GM12878 (cell line): ENCODE data around the gene LIF. TPM values are rescaled to one million over a fixed set of nuclear protein-coding genes. Genes with fewer than 3 reads are reported as not detected.

ENCODE experiments used
- ATAC-seq: fragments of 200-7000 bp; cut with Tn5 transposase; 3 replicates; pipeline ENCODE4 v1.9.1; 2020; ENCODE audit warnings: mild to moderate bottlenecking, moderate library complexity
- BruUV-seq: library from RNA; stranded (reverse); fragments of 400-500 nt; replicated peaks from 2 replicates; lab custom pipeline; 2021; lab: Mats Ljungman, UMichigan
- CTCF ChIA-PET: fragments of 300-600 bp; sonication (Branson Sonifier 250); formaldehyde crosslinking; extraction: SDS; loops from one replicate; lab custom pipeline; 2021; ENCODE audit warnings: inconsistent platforms; lab: Yijun Ruan, JAX
- POLR2A ChIA-PET: fragments of 350-600 bp; formaldehyde crosslinking; extraction: SDS; loops from one replicate; lab custom pipeline; 2021; ENCODE audit warnings: inconsistent platforms; lab: Charles Lee
- RAD21 ChIA-PET: fragments of 300-600 bp; sonication (Branson Sonifier 250); formaldehyde crosslinking; loops from one replicate; lab custom pipeline; 2023; ENCODE audit warnings: antibody characterized with exemption; ENCODE audit not compliant: unreplicated experiment; lab: Charles Lee
- SMC1A ChIA-PET: fragments of 300-600 bp; sonication (Branson Sonifier 250); formaldehyde crosslinking; loops from one replicate; lab custom pipeline; 2023; ENCODE audit not compliant: unreplicated experiment, uncharacterized antibody; lab: Charles Lee
- DNase-seq: peaks from one replicate; pipeline ENCODE4 v3.0.0-alpha.2; 2011; ENCODE audit warnings: low read depth, low spot score
- FAIRE-seq: peaks from 3 replicates; lab custom pipeline; 2011; peaks lifted over from hg19 to GRCh38; lab: Jason Lieb, UNC
- H2AFZ ChIP-seq: 2 replicates; pipeline ENCODE4 v1.6.0; 2011; ENCODE audit warnings: low read depth, low read length, control low read depth; ENCODE audit not compliant: control insufficient read depth
- H3K27ac ChIP-seq: 2 replicates; pipeline ENCODE4 v1.5.1; 2011; ENCODE audit warnings: control low read depth; ENCODE audit not compliant: control insufficient read depth, insufficient read depth
- H3K27me3 ChIP-seq, 2 experiments: replicated peaks in 1 of 2; 2 replicates each; pipeline versions ENCODE4 v1.6.0 to v1.6.1; 2011; ENCODE audit warnings: low read length in 1 of 2; ENCODE audit not compliant: control insufficient read depth in 2 of 2, insufficient read depth in 2 of 2
- H3K36me3 ChIP-seq, 2 experiments: 2 replicates each; pipeline ENCODE4 v1.5.1; 2011; ENCODE audit warnings: low read length in 1 of 2; ENCODE audit not compliant: control insufficient read depth in 2 of 2, insufficient read depth in 2 of 2
- H3K4me1 ChIP-seq: 2 replicates; pipeline ENCODE4 v1.6.1; 2011; ENCODE audit warnings: mild to moderate bottlenecking, low read length, moderate library complexity, mixed read lengths; ENCODE audit not compliant: control insufficient read depth, insufficient read depth
- H3K4me2 ChIP-seq: 2 replicates; pipeline ENCODE4 v1.6.0; 2011; ENCODE audit warnings: control low read depth; ENCODE audit not compliant: control insufficient read depth, insufficient read depth
- H3K4me3 ChIP-seq: fragments of 200-600 bp; sonication (generic); 2 replicates; pipeline ENCODE4 v1.5.1; 2016
- H3K79me2 ChIP-seq: 2 replicates; pipeline ENCODE4 v1.6.0; 2011; ENCODE audit warnings: low read length; ENCODE audit not compliant: control insufficient read depth, insufficient read depth
- H3K9ac ChIP-seq: 2 replicates; pipeline ENCODE4 v1.8.0; 2011; ENCODE audit warnings: low read length, control low read depth, mixed read lengths; ENCODE audit not compliant: control insufficient read depth, insufficient read depth
- H3K9me3 ChIP-seq: replicated peaks from 3 replicates; pipeline ENCODE4 v1.5.1; 2011; ENCODE audit warnings: mild to moderate bottlenecking, low read length; ENCODE audit not compliant: control insufficient read depth, insufficient read depth
- H4K20me1 ChIP-seq: 2 replicates; pipeline ENCODE4 v1.6.0; 2011; ENCODE audit not compliant: control insufficient read depth, insufficient read depth
- BCL11A ChIP-seq: IDR thresholded peaks from 2 replicates; pipeline ENCODE4 v1.6.1; 2011; ENCODE audit warnings: low read depth, low read length
- CEBPB ChIP-seq, 2 experiments: fragments of 150-350 bp in 1 of 2; IDR thresholded peaks; 2 replicates each; pipeline ENCODE4 v1.6.1; 2012 to 2014; ENCODE audit warnings: low read depth in 2 of 2, low read length in 2 of 2, borderline replicate concordance in 1 of 2, inconsistent platforms in 1 of 2
- DPF2 ChIP-seq: fragments of 450-650 bp; IDR thresholded peaks from 2 replicates; pipeline ENCODE4 v1.6.1; 2017; ENCODE audit warnings: mild to moderate bottlenecking
- EED ChIP-seq: sonication (generic); IDR thresholded peaks from 2 replicates; pipeline ENCODE4 v1.6.1; 2016; ENCODE audit warnings: antibody characterized with exemption, low read depth
- HDAC2 ChIP-seq: fragments of 200-600 bp; sonication (generic); IDR thresholded peaks from 2 replicates; pipeline ENCODE4 v1.6.1; 2017
- HSF1 ChIP-seq: fragments of 150-350 bp; IDR thresholded peaks from 2 replicates; pipeline ENCODE4 v1.6.1; 2014; ENCODE audit warnings: mild to moderate bottlenecking, low read depth, low read length
- KDM1A ChIP-seq: fragments of 200-600 bp; sonication (generic); IDR thresholded peaks from 2 replicates; pipeline ENCODE4 v1.6.1; 2016; ENCODE audit warnings: borderline replicate concordance
- MTA2 ChIP-seq: fragments of 450-650 bp; IDR thresholded peaks from 2 replicates; pipeline ENCODE4 v1.6.1; 2016; ENCODE audit warnings: low read depth, mild to moderate bottlenecking, moderate library complexity
- NFYB ChIP-seq: IDR thresholded peaks from 2 replicates; pipeline ENCODE4 v1.6.1; 2011; ENCODE audit warnings: low read depth, mild to moderate bottlenecking, low read length, improper control_type of control experiment, moderate library complexity; ENCODE audit not compliant: insufficient read depth
- NR2C1 ChIP-seq: fragments of 450-650 bp; IDR thresholded peaks from 2 replicates; pipeline ENCODE4 v1.6.1; 2017; ENCODE audit warnings: antibody characterized with exemption, mild to moderate bottlenecking, moderate library complexity
- POU2F2 ChIP-seq: IDR thresholded peaks from 3 replicates; pipeline ENCODE4 v1.6.1; 2011; ENCODE audit warnings: low read depth, mild to moderate bottlenecking, low read length, borderline replicate concordance
- SMAD1 ChIP-seq: fragments of 450-650 bp; IDR thresholded peaks from 2 replicates; pipeline ENCODE4 v1.6.1; 2018; ENCODE audit warnings: mild to moderate bottlenecking, low read depth; ENCODE audit not compliant: partially characterized antibody
- SMAD5 ChIP-seq: IDR thresholded peaks from 2 replicates; pipeline ENCODE4 v1.6.1; 2016; ENCODE audit warnings: antibody characterized with exemption, low read depth
- TAF1 ChIP-seq: IDR thresholded peaks from 2 replicates; pipeline ENCODE4 v1.6.1; 2011; ENCODE audit warnings: mild to moderate bottlenecking, low read depth, low read length, borderline replicate concordance
- TBL1XR1 ChIP-seq: IDR thresholded peaks from 2 replicates; pipeline ENCODE4 v1.6.1; 2012; ENCODE audit warnings: low read depth, low read length, improper control_type of control experiment
- YY1 ChIP-seq: IDR thresholded peaks from 2 replicates; pipeline ENCODE4 v1.6.1; 2011; ENCODE audit warnings: low read depth, mild to moderate bottlenecking, low read length
- ZNF24 ChIP-seq: fragments of 450-650 bp; IDR thresholded peaks from 2 replicates; pipeline ENCODE4 v1.6.1; 2017; ENCODE audit warnings: antibody characterized with exemption, mild to moderate bottlenecking
- WGBS: methylation state at CpG from one replicate; pipeline ENCODE4 v1.1.6; 2016; ENCODE audit warnings: low lambda C conversion rate; ENCODE audit not compliant: insufficient replicate concordance, insufficient coverage; ENCODE audit errors: missing lambda C conversion rate; 5-methylcytosine and 5-hydroxymethylcytosine counted together
- in situ Hi-C: fragments of 300-500 bp; cut with MboI; formaldehyde crosslinking; loops from 9 replicates; pipeline ENCODE4 v1.14.3; 2018; ENCODE audit warnings: mixed read lengths
- intact Hi-C: fragments of 100-400 bp; cut with micrococcal nuclease; formaldehyde crosslinking; loops from one replicate; pipeline ENCODE4 v1.14.2; 2022; ENCODE audit not compliant: unreplicated experiment
- polyA plus RNA-seq, 11 experiments: library from polyadenylated mRNA; depleted of rRNA in 4 of 11; unstranded in 6 of 11; stranded (reverse) in 5 of 11; fragments of >200 nt; fragmentation: Nextera tagmentation in 4 of 11; fragmentation: Illumina TruSeq in 1 of 11; extraction: Ambion mirVana in 4 of 11; extraction: Trizol in 1 of 11; gene quantifications; 1 replicate in 1 of 11; 2 replicates in 10 of 11; pipeline versions ENCODE4 v1.2.1 to v1.2.3, GENCODE V29; 2011 to 2016; ENCODE audit warnings: inconsistent platforms in 2 of 11, missing spikeins in 2 of 11, low read depth in 1 of 11
- total RNA-seq, 4 experiments: library from RNA; depleted of rRNA in 3 of 4; stranded (reverse); fragments of >200 nt in 3 of 4; fragmentation: Illumina TruSeq in 1 of 4; extraction: Trizol in 1 of 4; gene quantifications; 2 replicates each; pipeline versions ENCODE4 v1.2.1 to v1.2.3, GENCODE V29; 2013 to 2021

LIF gene
- total and polyA plus RNA-seq, 10 of the 15 experiments (the other 5 are each of a cell fraction or from before 2014, with no cell fraction given), result 0.05 to 3.4 (median 0.97) TPM

- TF ChIP-seq NR2C1 (0 out of 2 replicates have a peak, but pooled peaks have one; percentile 20), SMAD1 (no peak), MTA2 (no peak), DPF2 (no peak), YY1 (no peak), POU2F2 (no peak)
Measured at GRCh38 chr22:30245181-30245984, 1.2 kb downstream of the LIF start (continued).

GRCh38 chr22:30244641-30245040, 1.9 kb downstream of the LIF start:
- TF ChIP-seq EED (no peak), HDAC2 (no peak), KDM1A (no peak), CEBPB (IDR thresholded peaks at IDR 0.05; ENCODE audit: borderline replicate concordance in 1 of 2, low read depth in 2 of 2, low read length in 2 of 2) (no peak), SMAD5 (no peak), TAF1 (no peak), TBL1XR1 (no peak), BCL11A (no peak), ZNF24 (no peak), HSF1 (no peak), NFYB (no peak)

More at GRCh38 chr22:30244641-30245040, 1.9 kb downstream of the LIF start:
- CTCF ChIA-PET, result no interaction called here
- H3K36me3 ChIP-seq, result no peaks in the 10 kb centered on the region
- H3K9me3 ChIP-seq, result no peaks in the 10 kb centered on the region
- no peak overlapping the region for H3K4me3 ChIP-seq
- SMC1A ChIA-PET, result no interaction called here
- POLR2A ChIA-PET, result interaction anchor here (0.6 kb wide), 1 partner anchor 761 kb away, joined by 3 read pairs; no protein-coding TSS in a partner anchor
- H3K9ac ChIP-seq, result no peak overlapping the region
- RAD21 ChIA-PET, result no interaction called here
- H3K4me1 ChIP-seq, result no peaks in the 10 kb centered on the region
- ATAC-seq, result no peak
- no peaks in the 10 kb centered on the region for H4K20me1 ChIP-seq
- H2AFZ ChIP-seq, result no peak overlapping the region
- no peak for DNase-seq
- intact Hi-C loops, result no loop called here
- H3K27ac ChIP-seq, result no peak overlapping the region
- in situ Hi-C loops, result no loop called here
- BruUV-seq, result no TSS peak
- no peak overlapping the region for H3K4me2 ChIP-seq
- WGBS, result 75% methylated on average over 5 of the region's 5 CpGs
- H3K79me2 ChIP-seq, result no peaks in the 10 kb centered on the region
- no peak for FAIRE-seq
- H3K27me3 ChIP-seq, result peaks cover 3 to 4% of the 10 kb centered on the region in 2 experiments; a peak in 2 of 4 replicates
